ENCODE measurements around the gene SEMA6A.

SEMA6A gene

GRCh38 chr5:116486588-116486987 lies 88.0 kb downstream of the SEMA6A start:
- Histone ChIP-seq H3K27ac (no peak overlapping the region), H3K9ac (no peak overlapping the region), H3K79me2 (ENCODE audit: insufficient read depth, low read depth) (no peaks in the 10 kb centered on the region), H3K4me3 (IDR thresholded peaks at IDR 0.05; ENCODE audit: insufficient read depth, low read depth, low read length) (no peak overlapping the region), H3K4me1 (ENCODE audit: low read depth, poor library complexity, severe bottlenecking) (peaks cover 8% of the 10 kb centered on the region), H3K36me3 (ENCODE audit: insufficient read depth) (no peaks in the 10 kb centered on the region), H3K27me3 (ENCODE audit: insufficient read depth, low read depth) (no peaks in the 10 kb centered on the region), H2AFZ (ENCODE audit: low read depth) (no peak overlapping the region), H4K20me1 (ENCODE audit: insufficient read depth) (no peaks in the 10 kb centered on the region), H3K4me2 (no peak overlapping the region)
- TF ChIP-seq CTCF (conservative IDR thresholded peaks at IDR 0.05; ENCODE audit: low read depth, low read length) = no peak

- Histone ChIP-seq H2AFZ (ENCODE audit: low read depth) (no peak overlapping the region), H4K20me1 (ENCODE audit: insufficient read depth) (no peaks in the 10 kb centered on the region), H3K4me2 (no peak overlapping the region), H3K4me1 (ENCODE audit: low read depth, poor library complexity, severe bottlenecking) (no peaks in the 10 kb centered on the region), H3K36me3 (ENCODE audit: insufficient read depth) (no peaks in the 10 kb centered on the region), H3K9ac (no peak overlapping the region), H3K4me3 (IDR thresholded peaks at IDR 0.05; ENCODE audit: insufficient read depth, low read depth, low read length) (no peak overlapping the region), H3K79me2 (ENCODE audit: insufficient read depth, low read depth) (no peaks in the 10 kb centered on the region), H3K27me3 (ENCODE audit: insufficient read depth, low read depth) (no peaks in the 10 kb centered on the region), H3K27ac (no peak overlapping the region)
- TF ChIP-seq CTCF (conservative IDR thresholded peaks at IDR 0.05; ENCODE audit: low read depth, low read length) = no peak
Observed at GRCh38 chr5:116484645-116485044, 90.0 kb downstream of the SEMA6A start.

GRCh38 chr5:116482394-116482793 lies 92.2 kb downstream of the SEMA6A start:
- Histone ChIP-seq H4K20me1 (ENCODE audit: insufficient read depth) (no peaks in the 10 kb centered on the region), H3K27me3 (ENCODE audit: insufficient read depth, low read depth) (no peaks in the 10 kb centered on the region), H3K4me2 (no peak overlapping the region), H3K4me1 (ENCODE audit: low read depth, poor library complexity, severe bottlenecking) (no peaks in the 10 kb centered on the region), H3K27ac (no peak overlapping the region), H3K79me2 (ENCODE audit: insufficient read depth, low read depth) (no peaks in the 10 kb centered on the region), H2AFZ (ENCODE audit: low read depth) (no peak overlapping the region), H3K36me3 (ENCODE audit: insufficient read depth) (no peaks in the 10 kb centered on the region), H3K4me3 (IDR thresholded peaks at IDR 0.05; ENCODE audit: insufficient read depth, low read depth, low read length) (no peak overlapping the region), H3K9ac (no peak overlapping the region)
- no peak for TF ChIP-seq CTCF (conservative IDR thresholded peaks at IDR 0.05; ENCODE audit: low read depth, low read length)

- Histone ChIP-seq H2AFZ (ENCODE audit: low read depth) (no peak overlapping the region), H3K4me1 (ENCODE audit: low read depth, poor library complexity, severe bottlenecking) (no peaks in the 10 kb centered on the region), H3K27me3 (ENCODE audit: insufficient read depth, low read depth) (no peaks in the 10 kb centered on the region), H3K9ac (no peak overlapping the region), H3K79me2 (ENCODE audit: insufficient read depth, low read depth) (no peaks in the 10 kb centered on the region), H4K20me1 (ENCODE audit: insufficient read depth) (no peaks in the 10 kb centered on the region), H3K4me3 (IDR thresholded peaks at IDR 0.05; ENCODE audit: insufficient read depth, low read depth, low read length) (no peak overlapping the region), H3K27ac (no peak overlapping the region), H3K36me3 (ENCODE audit: insufficient read depth) (no peaks in the 10 kb centered on the region), H3K4me2 (no peak overlapping the region)
- TF ChIP-seq CTCF (conservative IDR thresholded peaks at IDR 0.05; ENCODE audit: low read depth, low read length) = no peak
Observed at GRCh38 chr5:116480894-116481510, 93.6 kb downstream of the SEMA6A start.

Data from KMS-11 (cell line).